22Rv1 (cell line): ENCODE results near the gene NMNAT3.

Experiments
- CTCF ChIP-seq: fragments of 450-650 bp; IDR thresholded peaks from 2 replicates; pipeline ENCODE4 v1.5.1; 2017; ENCODE audit warnings: mild to moderate bottlenecking
- ZFX ChIP-seq: fragments of 450-650 bp; IDR thresholded peaks from 2 replicates; pipeline ENCODE4 v1.6.1; 2017; ENCODE audit warnings: antibody characterized with exemption, borderline replicate concordance

GRCh38 chr3:139657434-139657833 is 20.3 kb downstream of the NMNAT3 start:
- TF ChIP-seq ZFX (no peak), CTCF (no peak)
